GM12892 (cell line): ENCODE data around the gene HRH1.

Experiments used
- POLR2A ChIP-seq: IDR thresholded peaks from 2 replicates; pipeline ENCODE4 v1.6.1; 2011; ENCODE audit warnings: low read depth, low read length, control low read depth
- POLR2AphosphoS5 ChIP-seq: IDR thresholded peaks from 2 replicates; pipeline ENCODE4 v1.6.1; 2011; ENCODE audit warnings: low read depth, low read length, control low read depth
- TAF1 ChIP-seq: IDR thresholded peaks from 2 replicates; pipeline ENCODE4 v1.6.1; 2011; ENCODE audit warnings: low read depth, mild to moderate bottlenecking, control low read depth, low read length, borderline replicate concordance

- TF ChIP-seq POLR2A (no peak), POLR2AphosphoS5 (no peak), TAF1 (no peak)
These were observed 131.2 kb downstream of the HRH1 start for GRCh38 chr3:11285471-11285870.
